GM19463 (cell line): ENCODE results near the gene SORCS2.

Experiments used
- ATAC-seq: cut with Tn5 transposase; IDR thresholded peaks from one replicate; pipeline ENCODE4 v1.9.1; 2021; ENCODE audit warnings: mild to moderate bottlenecking, moderate library complexity; ENCODE audit not compliant: unreplicated experiment

SORCS2 gene

DNA sequence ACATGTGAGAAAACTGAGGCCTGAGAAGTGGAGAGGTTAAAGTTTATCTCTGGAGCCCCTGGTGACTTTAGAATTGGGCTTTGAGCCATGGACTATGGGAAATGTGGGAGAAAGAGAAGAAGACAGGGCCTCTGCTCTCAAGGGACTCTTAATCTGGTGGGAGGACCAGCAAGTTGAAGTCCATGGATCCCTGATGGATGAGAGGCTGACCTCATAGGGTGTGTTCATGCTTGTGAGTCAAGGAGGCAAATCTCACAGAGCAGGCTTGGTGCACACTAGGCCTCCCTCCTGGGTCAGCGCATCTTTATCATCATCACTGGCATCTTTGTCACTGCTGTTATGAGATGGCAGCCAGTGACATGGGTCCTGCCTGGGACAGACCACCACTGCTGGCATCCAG, 535.4 kb downstream of the SORCS2 start:
- ATAC-seq = no peak

DNA sequence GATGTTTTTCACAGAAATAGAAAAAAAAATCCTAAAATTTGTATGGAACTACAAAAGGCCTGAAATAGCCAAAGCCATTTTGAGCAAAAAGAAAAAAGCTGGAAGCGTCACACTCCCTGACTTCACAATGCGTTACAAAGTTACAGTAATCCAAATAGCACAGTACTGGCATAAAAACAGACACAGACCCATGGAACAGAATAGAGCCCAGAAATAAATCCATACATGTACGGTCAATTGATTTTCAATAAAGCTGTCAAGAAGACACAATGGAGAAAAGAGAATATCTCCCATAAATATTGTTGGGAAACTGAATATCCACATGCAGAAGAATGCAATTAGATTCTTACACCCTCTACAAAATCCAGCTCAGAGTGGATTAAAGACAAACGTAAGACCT, 539.1 kb downstream of the SORCS2 start:
- no peak for ATAC-seq

DNA sequence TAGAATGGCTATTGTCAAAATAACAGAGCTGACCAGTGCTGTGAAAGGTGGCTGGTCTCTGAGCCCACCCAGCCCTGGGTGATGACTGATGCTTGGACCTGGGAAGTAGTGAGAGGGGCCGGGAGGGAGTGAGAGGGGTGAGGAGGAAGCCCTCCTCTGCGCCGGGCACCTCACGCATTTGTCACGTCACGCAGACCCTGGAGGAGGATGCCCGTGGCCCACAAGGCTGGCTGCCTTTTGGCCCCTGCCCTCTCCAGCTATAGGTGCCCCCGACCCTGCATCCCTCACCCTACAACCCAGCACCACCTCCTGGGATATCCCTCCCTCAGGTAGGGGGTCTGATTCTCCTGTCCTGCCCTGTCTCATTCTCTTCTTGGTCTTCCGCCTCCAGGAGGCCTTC, 539.9 kb downstream of the SORCS2 start:
- no peak for ATAC-seq

DNA sequence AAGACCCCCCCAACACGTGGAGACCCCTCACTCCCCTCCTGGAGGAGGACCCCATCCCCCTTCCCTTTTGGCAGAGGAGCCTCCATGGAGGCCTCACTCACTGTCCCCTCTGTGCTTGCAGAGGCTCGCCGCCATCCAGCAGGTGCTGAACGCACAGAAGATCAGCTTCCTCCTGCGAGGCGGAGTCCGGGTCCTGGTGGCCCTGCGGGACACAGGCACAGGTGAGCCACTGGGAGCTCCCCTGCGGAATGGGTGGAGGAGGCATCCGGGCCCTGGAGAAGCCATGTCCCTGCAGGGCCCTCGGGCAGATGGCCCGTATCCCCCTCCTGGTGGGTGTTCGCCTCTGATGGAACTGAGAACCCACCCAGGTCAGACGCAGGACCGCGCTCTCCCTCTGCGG, 540.9 kb downstream of the SORCS2 start:
- no peak for ATAC-seq

DNA sequence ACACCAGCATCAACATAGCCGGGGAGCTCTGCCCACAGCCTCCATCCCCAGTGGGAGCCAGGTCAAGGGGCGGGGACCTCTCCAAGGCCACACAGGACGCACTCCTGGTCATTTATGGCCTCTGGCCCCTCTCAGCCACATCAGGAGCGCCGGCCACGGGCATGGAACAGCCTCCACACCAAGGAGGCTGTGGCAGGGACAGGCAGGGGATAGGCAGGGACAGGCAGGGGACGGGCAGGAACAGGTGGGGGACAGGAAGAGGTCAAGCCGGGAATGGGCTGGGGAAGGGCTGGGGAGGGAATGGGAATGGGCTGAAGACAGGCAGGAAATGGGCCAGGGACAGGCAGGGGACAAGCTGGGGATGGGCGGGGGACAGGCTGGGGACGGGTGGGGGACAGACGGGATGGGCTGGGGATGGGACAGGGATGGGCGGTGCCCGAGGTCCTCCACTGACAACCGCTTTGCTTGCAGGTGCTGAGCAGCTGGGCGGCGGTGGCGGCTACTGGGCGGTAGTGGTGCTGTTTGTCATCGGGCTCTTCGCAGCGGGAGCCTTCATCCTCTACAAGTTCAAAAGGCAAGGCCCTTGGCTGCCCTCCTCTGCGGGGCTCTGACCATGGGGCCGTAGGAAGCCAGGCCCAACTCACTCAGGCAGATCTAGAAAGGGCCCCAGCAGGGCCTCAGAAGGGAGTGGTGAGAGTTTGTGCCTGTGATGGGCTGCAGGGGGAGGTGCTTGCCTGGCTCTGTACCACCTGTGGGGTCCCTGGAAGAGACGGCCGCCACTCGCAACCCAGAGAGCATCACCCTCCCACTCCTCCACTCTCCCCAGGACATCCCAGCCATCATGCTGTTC, 541.7 kb downstream of the SORCS2 start:
- ATAC-seq = no peak

DNA sequence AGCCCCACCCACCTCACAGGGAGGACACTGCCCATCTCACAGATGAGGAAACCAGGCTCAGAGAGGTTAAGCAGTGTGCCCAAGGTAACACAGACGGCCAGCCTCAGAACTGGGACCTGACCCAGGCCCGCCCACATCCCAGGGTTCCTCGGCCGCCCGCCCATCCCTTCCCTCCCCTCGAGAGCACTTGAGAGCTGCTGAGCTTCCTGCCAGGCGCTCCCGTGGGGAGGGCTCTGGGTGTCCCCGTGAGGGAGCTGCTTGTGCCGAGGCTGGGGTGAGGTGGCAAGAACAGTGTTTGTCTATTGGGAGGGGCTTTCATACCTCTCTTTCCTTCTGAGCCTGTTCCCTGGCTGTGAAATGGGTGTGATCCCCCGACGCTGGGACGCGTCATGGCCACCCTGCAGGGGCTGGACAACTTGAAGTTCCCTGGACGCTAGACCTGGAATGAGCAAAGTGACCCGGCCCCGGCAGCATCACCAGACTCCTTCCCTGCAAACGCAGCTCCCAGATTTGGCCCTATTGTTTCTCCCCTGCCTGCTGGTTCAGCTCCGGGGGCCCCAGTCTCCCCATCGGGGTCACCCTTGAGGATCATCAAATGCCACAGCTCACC, 542.4 kb downstream of the SORCS2 start:
- ATAC-seq = no peak

DNA sequence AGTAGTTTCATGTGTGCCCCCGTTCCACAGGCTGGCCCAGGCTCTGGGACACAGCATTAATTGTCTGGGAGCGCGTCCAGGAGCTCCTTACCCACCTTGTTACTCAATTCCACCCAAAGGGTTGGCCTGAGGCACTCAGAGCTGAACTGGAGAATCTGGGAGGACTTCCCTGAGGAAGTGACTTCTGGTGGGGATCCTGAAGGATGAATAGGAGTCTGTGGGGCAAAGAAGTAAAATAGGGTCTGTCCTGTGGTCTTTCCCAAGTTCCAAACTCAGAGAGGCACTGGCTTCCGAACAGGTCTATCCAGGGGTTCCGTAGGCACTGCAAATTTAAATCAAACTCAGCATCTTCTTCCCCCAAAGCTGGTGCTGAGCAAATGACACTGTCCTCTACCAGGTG, 543.1 kb downstream of the SORCS2 start:
- no peak for ATAC-seq

DNA sequence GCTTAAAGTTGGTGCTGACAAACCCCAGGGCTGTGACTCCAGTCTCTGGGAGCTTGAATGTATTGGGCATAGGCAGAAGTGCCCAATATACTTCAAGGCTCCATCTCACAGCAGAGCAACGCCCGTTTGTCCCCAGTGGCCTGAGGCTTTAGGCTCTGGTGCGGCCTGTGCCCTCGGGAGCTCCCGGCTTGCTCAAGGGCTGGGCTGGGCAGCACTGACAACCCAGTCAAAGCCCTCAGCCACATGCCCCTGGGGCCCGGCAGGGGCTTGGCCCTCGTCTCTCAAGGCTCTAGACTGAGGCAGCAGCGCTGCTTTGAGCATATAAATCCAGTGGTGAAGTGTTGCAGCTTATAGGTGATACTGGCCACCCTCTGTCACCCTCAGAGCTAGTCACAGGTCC, 543.6 kb downstream of the SORCS2 start:
- no peak for ATAC-seq

DNA sequence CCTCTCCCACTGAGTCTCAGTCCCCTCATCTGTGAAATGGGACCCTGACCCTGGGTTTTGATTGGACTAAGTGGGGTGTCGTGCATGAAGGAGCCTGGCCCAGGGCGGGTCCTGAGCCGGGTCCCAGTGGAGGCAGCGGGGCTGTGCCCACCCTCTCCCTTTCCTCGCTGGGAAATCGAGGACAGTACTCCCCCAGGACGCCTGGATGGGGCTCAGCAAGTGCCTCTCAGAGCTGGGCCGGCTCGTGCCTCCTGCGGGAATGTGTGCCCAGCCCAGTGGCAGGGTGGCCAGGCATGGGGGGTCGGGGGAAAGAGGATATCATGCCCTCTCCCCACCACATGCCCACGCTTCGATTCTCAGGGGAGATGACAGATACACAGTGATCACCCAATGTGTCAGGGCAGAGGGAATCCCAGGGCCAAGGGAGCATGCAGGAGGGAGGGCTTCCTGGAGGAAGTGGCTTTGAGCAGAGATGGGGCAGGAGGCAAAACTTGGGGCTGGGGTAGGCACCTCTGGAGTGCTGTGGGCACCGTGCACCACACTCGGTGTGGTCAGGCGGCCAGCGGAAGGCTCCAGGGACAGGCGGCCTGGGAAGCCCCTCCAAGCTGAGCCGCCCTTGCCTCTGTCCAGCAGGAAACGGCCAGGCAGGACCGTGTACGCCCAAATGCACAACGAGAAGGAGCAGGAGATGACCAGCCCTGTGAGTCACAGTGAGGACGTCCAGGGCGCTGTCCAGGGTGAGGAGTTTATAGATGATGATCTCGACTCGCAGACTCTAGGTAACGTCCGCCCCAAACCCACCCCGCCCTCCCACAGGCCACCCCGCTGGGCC, 544.3 kb downstream of the SORCS2 start:
- ATAC-seq = no peak

DNA sequence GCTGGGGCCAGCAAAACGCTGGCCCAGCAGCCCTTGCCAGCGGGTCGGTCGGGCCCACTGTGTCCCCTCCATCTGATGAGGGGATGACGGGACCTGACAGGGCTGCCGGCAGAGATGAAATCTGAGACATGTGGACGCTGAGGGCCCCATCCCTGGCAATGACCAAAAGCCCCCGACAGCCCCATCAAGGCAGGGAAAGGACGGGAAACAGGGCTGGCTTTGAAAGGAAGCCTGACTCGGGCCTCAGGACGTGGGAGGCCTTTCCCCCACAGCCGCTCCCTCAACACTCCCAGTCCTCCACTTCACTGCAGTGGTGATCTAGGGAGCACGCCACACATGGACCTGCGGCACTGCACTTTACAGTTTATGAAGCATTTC, 544.9 kb downstream of the SORCS2 start:
- no peak for ATAC-seq

DNA sequence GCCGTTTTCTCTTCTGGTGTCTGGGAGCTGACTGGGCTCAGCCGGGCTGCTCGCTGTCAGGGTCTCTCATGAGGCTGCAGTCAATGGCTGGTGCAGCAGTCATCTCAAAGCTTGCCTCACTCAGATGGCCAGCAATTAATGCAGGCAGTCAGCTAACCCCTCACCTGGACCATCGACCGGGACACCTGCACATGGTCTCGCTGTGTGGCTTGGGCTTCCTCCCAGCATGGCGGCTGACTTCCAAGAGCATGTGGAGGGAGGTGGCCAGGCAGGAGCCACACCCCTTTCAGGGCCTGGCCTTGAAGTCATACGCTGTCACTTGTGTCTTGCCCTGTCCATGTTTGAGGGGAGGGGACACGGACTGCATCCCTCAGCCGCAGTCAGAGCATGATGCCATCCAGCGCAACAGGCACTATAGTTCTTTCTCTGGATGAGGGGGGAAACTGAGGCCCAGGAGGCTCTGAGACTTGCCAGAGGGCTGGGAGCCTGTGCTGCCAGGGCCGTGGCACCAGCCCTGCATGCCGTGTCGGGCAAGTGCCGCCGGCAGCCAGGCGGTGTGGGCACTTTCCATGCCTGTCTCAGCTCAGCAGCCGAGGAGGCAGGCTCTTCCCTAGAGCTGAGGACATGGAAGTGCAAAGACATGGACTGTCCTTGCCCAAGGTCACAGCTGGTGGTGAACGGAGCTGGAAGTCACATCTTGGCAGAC, 545.6 kb downstream of the SORCS2 start:
- no peak for ATAC-seq

DNA sequence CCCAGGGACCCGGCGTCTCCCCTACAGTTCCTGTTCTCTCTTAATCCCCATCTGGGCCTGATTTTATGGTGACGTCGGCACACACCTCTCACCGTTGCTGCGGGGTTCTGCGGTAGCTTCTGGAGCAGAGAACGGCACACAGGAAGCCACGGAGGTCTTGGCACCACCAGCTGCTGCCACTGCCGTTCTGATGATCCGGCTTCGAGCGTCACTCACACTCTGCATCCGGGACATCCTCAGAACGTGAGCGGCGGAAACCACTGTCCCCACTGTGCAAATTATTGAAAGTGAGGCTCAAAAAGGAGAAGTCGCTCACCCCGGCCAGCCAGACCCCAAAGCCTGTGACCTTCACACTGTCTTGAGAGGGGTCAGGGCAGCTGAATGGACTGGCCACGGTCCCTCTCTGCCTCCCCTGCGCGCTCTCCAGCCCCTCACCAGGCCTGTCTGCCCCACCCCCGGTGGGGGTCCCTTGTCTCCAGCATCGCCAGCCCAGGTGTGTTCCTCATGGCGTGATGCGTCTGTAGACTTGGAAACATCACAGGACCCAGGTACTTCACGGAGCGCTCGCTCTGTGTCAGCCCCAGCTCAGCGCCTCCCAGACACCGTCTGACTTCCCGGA, 546.2 kb downstream of the SORCS2 start:
- no peak for ATAC-seq

DNA sequence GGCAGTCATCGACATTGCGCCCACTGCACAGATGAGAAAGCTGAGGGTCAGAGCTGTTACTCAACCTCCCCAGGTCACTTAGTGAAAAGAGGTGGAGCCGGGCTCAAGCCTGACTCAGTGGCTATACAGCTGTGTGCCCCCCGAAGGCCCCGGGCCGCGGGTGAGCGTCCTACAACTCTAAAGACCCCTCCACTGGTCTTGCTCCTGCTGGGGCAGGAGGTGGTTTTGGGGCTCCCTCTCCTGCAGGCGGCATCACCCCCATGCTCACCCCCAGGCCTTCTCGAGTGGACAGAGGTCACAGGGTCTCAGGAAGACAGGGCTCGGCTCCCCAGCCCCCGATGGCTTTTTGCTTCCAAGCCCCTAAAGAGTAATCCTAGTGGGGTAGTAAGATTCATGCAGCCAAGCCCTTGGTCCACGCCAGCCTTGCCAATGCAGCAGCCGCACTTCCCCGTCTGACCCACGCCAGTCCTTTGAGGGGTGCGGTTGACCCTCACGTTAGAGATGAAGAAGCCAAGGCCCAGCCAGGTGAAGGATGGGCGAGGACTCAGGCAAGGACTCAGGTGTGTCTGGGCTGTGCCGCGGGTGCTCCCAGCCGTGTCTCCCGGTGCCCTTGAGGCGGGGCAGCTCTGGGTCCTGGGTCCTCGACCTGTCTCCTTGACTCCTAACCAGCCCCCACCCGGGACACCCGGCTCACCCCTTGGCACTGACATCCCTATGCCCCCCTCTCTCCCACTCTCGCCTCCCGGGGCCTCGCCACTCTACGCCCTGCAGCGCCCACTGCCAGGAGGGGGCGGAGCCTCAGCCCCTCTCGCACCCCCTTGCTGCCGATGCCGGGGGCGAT, 547.0 kb downstream of the SORCS2 start:
- no peak for ATAC-seq

DNA sequence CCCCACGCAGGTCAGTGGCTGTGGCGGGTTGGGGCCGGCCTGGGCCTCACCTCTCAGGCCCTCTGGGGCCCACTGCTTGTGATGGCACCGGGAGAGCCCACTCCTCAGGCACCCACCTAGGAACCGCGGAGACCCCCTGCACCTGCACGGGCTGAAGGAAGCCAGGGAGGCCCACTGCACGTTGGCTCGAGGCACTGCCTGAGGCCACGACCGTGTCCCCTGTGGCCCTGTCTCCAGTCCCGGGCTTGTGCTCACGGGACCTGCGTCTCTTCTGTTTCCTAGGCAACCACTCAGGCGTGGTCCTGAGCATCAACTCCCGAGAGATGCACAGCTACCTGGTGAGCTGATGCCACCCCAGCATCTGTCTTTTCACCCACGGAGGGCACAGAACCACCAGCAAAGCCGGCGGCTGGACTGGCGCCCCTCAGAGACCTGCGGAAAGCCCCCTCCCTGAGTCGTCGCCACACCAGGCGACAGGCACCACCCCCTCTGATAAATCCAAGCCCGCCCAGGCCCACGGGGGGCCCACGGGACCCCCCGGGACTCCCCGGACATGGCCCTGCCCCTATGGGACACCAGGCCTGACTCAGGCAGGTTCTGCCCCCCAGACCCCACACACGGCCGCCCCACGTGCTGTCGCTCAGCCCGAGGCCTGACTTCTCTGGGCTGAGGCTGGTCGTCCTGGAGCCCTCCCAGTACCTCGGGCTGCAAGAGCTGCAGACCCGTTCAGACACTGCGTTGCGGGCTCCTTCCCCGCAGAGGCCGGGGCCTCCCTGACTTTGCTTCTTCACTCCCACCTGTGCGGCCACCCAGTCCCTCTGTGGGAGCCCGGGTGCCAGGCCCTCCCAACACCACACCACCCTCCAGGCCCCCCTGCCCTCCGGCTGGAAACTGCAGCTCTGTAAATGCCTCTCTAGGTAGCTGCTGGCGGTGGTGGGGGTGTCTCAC, 547.9 kb downstream of the SORCS2 start:
- no peak for ATAC-seq

DNA sequence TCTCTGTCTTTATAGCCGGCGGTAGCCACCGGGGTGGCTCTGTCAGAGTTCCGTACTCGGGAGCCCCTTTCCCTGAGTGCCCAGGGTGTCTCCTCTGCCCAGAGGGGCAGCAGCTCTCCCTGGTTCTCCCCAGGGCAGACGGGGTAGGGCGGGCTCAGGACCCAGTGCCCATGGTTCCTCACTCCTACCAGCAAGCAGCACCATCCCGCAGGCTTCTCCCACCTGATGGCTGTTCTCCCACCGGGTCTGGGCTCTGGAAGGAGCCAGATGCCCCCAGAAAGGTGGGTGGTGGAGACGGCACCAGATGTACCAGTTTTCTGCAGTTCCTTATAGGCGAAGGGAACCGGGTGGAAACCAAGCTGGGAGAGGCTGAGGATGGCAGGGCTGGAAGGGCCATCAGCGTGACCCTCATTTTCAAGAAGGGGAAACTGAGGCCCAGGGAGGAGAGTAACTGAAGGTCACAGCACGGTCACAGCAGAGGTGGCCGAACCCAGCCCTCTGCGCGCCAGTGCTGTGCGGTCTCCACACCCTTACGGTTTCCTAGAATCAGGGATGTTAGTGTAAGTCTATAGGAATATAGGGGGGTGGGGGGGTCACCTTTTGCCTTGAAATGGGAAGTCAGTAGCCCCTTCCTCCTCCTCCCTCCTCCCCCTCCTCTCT, 548.7 kb downstream of the SORCS2 start:
- ATAC-seq = no peak

DNA sequence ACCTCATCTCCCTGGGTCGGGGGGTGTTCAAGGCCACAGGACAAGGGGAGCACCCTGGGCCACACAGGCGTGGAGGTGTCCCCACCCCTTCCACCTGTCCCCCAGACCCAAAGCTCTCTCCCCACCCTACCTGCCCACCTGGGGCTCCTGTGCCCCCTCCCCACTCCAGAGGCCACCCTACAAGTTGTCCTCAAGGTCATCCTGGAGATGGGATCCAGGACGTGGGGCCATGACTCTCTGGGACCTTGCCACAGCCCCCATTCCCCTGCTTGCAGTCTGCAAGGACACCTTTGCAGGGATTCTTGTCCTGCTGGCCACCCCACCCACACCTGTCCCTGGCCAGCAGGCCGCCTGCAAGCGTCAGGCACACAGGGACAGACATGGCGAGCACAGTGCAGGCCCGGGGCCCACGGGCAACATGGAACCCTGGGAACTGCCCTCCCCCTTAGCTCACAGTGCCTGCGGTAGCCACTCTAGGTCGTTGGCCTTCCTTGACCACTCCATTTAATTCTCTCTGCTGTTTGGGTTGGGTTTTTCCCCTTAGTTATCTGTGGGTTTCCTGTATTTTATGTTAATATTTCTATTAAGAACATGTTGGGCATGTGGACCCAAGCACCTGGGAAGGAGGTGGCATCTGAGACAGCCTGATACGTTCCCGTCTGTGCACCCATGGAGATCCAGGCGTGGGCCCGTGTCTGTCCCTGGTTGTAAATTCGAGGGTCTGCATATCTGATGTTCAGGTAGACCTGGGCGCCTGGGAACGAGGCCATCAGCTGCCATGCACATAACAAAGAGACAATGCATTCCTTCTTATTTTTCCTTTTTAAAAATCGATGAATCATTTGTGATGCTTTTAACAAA, 549.8 kb downstream of the SORCS2 start:
- no peak for ATAC-seq

DNA sequence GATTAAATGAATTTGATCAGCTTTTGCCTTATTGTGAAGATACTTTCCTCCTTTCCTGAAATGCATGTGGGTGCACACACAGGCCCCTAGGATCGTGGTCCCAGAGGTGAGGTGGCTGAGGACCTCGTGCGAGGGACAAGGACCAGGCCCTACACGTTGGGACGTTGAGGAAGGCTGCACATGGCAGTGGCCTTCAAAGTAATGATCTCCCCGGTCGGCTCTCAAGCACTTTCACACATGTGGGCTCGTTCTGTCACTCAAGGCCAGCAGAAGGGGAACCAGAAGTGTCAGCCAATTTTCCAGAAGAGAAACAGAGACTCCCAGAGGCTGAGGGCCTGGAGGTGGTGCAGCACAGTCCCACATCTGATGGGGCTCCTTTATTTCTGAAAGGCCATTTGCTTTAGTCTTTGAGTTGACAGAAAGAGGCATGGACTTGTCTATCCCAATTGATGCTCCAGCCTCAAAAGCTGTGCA, 550.5 kb downstream of the SORCS2 start:
- no peak for ATAC-seq
